ENCODE measurements around the gene RHOXF2B.
"Not testable (repeated sequence)": the region's sequence is repeated elsewhere in the genome, so short reads cannot be mapped to it uniquely, and the experiment has no call there.

DNA sequence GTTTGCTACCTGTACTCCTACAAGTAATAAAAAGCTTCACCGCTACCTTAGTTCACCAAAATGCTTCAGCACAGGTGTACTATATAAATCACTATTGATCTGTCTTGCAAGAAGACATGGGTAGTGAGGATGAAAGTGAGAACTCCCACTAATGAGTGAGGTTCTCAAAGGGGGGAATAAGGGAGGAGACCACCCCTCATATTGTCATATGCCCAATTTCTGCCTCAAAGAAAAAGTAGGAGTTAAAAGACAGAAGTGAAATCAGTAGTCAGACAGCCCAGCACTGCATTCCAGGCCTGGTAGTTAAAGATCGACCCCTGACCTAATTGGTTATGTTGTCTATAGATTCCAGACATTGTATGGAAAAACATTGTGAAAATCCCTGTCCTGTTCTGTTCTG is 23.6 kb upstream of the RHOXF2B start:
- TF ChIP-seq, protein P1, sequence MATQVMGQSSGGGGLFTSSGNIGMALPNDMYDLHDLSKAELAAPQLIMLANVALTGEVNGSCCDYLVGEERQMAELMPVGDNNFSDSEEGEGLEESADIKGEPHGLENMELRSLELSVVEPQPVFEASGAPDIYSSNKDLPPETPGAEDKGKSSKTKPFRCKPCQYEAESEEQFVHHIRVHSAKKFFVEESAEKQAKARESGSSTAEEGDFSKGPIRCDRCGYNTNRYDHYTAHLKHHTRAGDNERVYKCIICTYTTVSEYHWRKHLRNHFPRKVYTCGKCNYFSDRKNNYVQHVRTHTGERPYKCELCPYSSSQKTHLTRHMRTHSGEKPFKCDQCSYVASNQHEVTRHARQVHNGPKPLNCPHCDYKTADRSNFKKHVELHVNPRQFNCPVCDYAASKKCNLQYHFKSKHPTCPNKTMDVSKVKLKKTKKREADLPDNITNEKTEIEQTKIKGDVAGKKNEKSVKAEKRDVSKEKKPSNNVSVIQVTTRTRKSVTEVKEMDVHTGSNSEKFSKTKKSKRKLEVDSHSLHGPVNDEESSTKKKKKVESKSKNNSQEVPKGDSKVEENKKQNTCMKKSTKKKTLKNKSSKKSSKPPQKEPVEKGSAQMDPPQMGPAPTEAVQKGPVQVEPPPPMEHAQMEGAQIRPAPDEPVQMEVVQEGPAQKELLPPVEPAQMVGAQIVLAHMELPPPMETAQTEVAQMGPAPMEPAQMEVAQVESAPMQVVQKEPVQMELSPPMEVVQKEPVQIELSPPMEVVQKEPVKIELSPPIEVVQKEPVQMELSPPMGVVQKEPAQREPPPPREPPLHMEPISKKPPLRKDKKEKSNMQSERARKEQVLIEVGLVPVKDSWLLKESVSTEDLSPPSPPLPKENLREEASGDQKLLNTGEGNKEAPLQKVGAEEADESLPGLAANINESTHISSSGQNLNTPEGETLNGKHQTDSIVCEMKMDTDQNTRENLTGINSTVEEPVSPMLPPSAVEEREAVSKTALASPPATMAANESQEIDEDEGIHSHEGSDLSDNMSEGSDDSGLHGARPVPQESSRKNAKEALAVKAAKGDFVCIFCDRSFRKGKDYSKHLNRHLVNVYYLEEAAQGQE (IDR thresholded peaks at IDR 0.05): not testable (repeated sequence)
- TF ChIP-seq, protein P2, sequence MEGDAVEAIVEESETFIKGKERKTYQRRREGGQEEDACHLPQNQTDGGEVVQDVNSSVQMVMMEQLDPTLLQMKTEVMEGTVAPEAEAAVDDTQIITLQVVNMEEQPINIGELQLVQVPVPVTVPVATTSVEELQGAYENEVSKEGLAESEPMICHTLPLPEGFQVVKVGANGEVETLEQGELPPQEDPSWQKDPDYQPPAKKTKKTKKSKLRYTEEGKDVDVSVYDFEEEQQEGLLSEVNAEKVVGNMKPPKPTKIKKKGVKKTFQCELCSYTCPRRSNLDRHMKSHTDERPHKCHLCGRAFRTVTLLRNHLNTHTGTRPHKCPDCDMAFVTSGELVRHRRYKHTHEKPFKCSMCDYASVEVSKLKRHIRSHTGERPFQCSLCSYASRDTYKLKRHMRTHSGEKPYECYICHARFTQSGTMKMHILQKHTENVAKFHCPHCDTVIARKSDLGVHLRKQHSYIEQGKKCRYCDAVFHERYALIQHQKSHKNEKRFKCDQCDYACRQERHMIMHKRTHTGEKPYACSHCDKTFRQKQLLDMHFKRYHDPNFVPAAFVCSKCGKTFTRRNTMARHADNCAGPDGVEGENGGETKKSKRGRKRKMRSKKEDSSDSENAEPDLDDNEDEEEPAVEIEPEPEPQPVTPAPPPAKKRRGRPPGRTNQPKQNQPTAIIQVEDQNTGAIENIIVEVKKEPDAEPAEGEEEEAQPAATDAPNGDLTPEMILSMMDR (IDR thresholded peaks at IDR 0.05; ENCODE audit: low read depth, low read length, missing input control): not testable (repeated sequence)
- TF ChIP-seq JUND (IDR thresholded peaks at IDR 0.05); EGR1 (IDR thresholded peaks at IDR 0.05; ENCODE audit: low read depth in 2 of 2); YY1 (IDR thresholded peaks at IDR 0.05); RAD21 (IDR thresholded peaks at IDR 0.05); TAF1 (conservative IDR thresholded peaks at IDR 0.05); FOXA1 (IDR thresholded peaks at IDR 0.05); ATF3 (IDR thresholded peaks at IDR 0.05); GABPA (IDR thresholded peaks at IDR 0.05 in 1 of 2, conservative IDR thresholded peaks at IDR 0.05 in 1 of 2); RXRA (IDR thresholded peaks at IDR 0.05): not testable (repeated sequence)
- TF ChIP-seq, protein P3, sequence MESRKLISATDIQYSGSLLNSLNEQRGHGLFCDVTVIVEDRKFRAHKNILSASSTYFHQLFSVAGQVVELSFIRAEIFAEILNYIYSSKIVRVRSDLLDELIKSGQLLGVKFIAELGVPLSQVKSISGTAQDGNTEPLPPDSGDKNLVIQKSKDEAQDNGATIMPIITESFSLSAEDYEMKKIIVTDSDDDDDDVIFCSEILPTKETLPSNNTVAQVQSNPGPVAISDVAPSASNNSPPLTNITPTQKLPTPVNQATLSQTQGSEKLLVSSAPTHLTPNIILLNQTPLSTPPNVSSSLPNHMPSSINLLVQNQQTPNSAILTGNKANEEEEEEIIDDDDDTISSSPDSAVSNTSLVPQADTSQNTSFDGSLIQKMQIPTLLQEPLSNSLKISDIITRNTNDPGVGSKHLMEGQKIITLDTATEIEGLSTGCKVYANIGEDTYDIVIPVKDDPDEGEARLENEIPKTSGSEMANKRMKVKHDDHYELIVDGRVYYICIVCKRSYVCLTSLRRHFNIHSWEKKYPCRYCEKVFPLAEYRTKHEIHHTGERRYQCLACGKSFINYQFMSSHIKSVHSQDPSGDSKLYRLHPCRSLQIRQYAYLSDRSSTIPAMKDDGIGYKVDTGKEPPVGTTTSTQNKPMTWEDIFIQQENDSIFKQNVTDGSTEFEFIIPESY (IDR thresholded peaks at IDR 0.05): not testable (repeated sequence)

All from liver (tissue), 3 donors.